A549 (cell line): Measurements from ENCODE around the gene MBNL2. TPM values are rescaled to one million over a fixed set of nuclear protein-coding genes. Genes with fewer than 3 reads are reported as not detected.

Source experiments
- ATAC-seq, 2 experiments: fragments of 200-7000 bp in 1 of 2; fragments of >200 bp in 1 of 2; cut with Nextera tagmentation in 1 of 2; cut with Tn5 transposase in 1 of 2; 3 replicates each; pipeline versions ENCODE4 v1.8.0 to v1.9.1; 2018 to 2020; ENCODE audit warnings: mild to moderate bottlenecking in 1 of 2, moderate library complexity in 1 of 2
- CTCF ChIA-PET: fragments of 300-600 bp; sonication (Branson Sonifier 250); formaldehyde crosslinking; extraction: SDS; loops from one replicate; lab custom pipeline; 2021; ENCODE audit warnings: antibody characterized with exemption, inconsistent platforms; lab: Yijun Ruan, JAX
- POLR2A ChIA-PET: fragments of 350-600 bp; formaldehyde crosslinking; extraction: SDS; loops from one replicate; lab custom pipeline; 2021; ENCODE audit warnings: antibody characterized with exemption, inconsistent platforms; lab: Yijun Ruan, JAX
- DNase-seq, 2 experiments: peaks; one replicate each; pipeline versions ENCODE4 v3.0.0 to v3.0.0-alpha.2; 2011 to 2016; ENCODE audit warnings: low read depth in 1 of 2, low spot score in 1 of 2
- FAIRE-seq: peaks from 2 replicates; lab custom pipeline; 2011; peaks lifted over from hg19 to GRCh38; lab: Jason Lieb, UNC
- H3K27ac ChIP-seq, 2 experiments: fragments of >200 bp; sonication (Bioruptor Twin); formaldehyde crosslinking; 3 replicates each; pipeline ENCODE4 v1.5.1; 2016 to 2017
- H3K4me1 ChIP-seq: fragments of >200 bp; sonication (Bioruptor Twin); formaldehyde crosslinking; 3 replicates; pipeline ENCODE4 v1.6.1; 2016
- H3K4me2 ChIP-seq: fragments of >200 bp; sonication (Bioruptor Twin); formaldehyde crosslinking; 3 replicates; pipeline ENCODE4 v1.6.1; 2016
- H3K4me3 ChIP-seq: fragments of >200 bp; sonication (Bioruptor Twin); formaldehyde crosslinking; 3 replicates; pipeline ENCODE4 v1.5.1; 2016
- H3K9me3 ChIP-seq: fragments of >200 bp; sonication (Bioruptor Twin); formaldehyde crosslinking; 3 replicates; pipeline ENCODE4 v1.6.1; 2016
- CBX2 ChIP-seq: fragments of 200-600 bp; sonication (generic); IDR thresholded peaks from 2 replicates; pipeline ENCODE4 v1.6.1; 2016; ENCODE audit warnings: low read depth, mild to moderate bottlenecking, borderline replicate concordance
- EHF ChIP-seq: fragments of 250-450 bp; sonication (Bioruptor Pico); IDR thresholded peaks from 2 replicates; pipeline ENCODE4 v1.5.0; 2020; ENCODE audit warnings: mild to moderate bottlenecking
- EP300 ChIP-seq, 2 experiments: fragments of >200 bp; sonication (Bioruptor Twin); formaldehyde crosslinking; IDR thresholded peaks; 2 replicates in 1 of 2; 3 replicates in 1 of 2; pipeline ENCODE4 v1.6.1; 2016 to 2017
- FOSL2 ChIP-seq, 2 experiments: fragments of 450-650 bp in 1 of 2; fragments of >200 bp in 1 of 2; sonication (Bioruptor Twin) in 1 of 2; formaldehyde crosslinking; IDR thresholded peaks; 2 replicates each; pipeline versions ENCODE4 v1.5.0 to v1.6.1; 2016 to 2020; ENCODE audit warnings: mild to moderate bottlenecking in 1 of 2, moderate library complexity in 1 of 2
- FOXS1 ChIP-seq: fragments of 250-450 bp; sonication (Bioruptor Pico); IDR thresholded peaks from 2 replicates; pipeline ENCODE4 v1.5.0; 2020; ENCODE audit warnings: mild to moderate bottlenecking, moderate library complexity
- HEYL ChIP-seq: fragments of 250-450 bp; sonication (Bioruptor Pico); IDR thresholded peaks from 2 replicates; pipeline ENCODE4 v1.8.0; 2021; ENCODE audit warnings: mild to moderate bottlenecking, moderate library complexity
- HOXB5 ChIP-seq: fragments of 250-450 bp; sonication (Bioruptor Pico); IDR thresholded peaks from 2 replicates; pipeline ENCODE4 v1.5.0; 2020; ENCODE audit warnings: mild to moderate bottlenecking, moderate library complexity
- JUN ChIP-seq, 2 experiments: fragments of >200 bp; sonication (Bioruptor Twin); formaldehyde crosslinking; IDR thresholded peaks; 2 replicates in 1 of 2; 3 replicates in 1 of 2; pipeline ENCODE4 v1.6.1; 2016 to 2017
- JUNB ChIP-seq: fragments of >200 bp; sonication (Bioruptor Twin); formaldehyde crosslinking; IDR thresholded peaks from 2 replicates; pipeline ENCODE4 v1.6.1; 2016
- MYC ChIP-seq: IDR thresholded peaks from 2 replicates; pipeline ENCODE4 v1.6.1; 2012; ENCODE audit warnings: mild to moderate bottlenecking, inconsistent platforms, low read length, improper control_type of control experiment, borderline replicate concordance
- NPAS2 ChIP-seq: fragments of 250-450 bp; sonication (Bioruptor Pico); IDR thresholded peaks from 2 replicates; pipeline ENCODE4 v1.8.0; 2022; ENCODE audit warnings: mild to moderate bottlenecking, moderate library complexity, borderline replicate concordance
- RARB ChIP-seq: fragments of 250-450 bp; sonication (Bioruptor Pico); IDR thresholded peaks from 2 replicates; pipeline ENCODE4 v1.8.0; 2021; ENCODE audit warnings: mild to moderate bottlenecking, moderate library complexity
- SREBF2 ChIP-seq: fragments of 450-650 bp; IDR thresholded peaks from 2 replicates; pipeline ENCODE4 v1.6.1; 2014; ENCODE audit warnings: mild to moderate bottlenecking, moderate library complexity
- ZC3H11A ChIP-seq: fragments of 450-650 bp; IDR thresholded peaks from 2 replicates; pipeline ENCODE4 v1.6.1; 2014; ENCODE audit warnings: antibody characterized with exemption, mild to moderate bottlenecking
- ZFP36 ChIP-seq: fragments of 450-650 bp; IDR thresholded peaks from 2 replicates; pipeline ENCODE4 v1.6.1; 2014; ENCODE audit warnings: borderline replicate concordance; ENCODE audit not compliant: partially characterized antibody
- ZNF302 ChIP-seq: fragments of 250-450 bp; sonication (Bioruptor Pico); IDR thresholded peaks from 2 replicates; pipeline ENCODE4 v1.9.0; 2021; ENCODE audit warnings: inconsistent platforms, mild to moderate bottlenecking, moderate library complexity
- WGBS: methylation state at CpG from one replicate; pipeline ENCODE4 v1.1.6; 2017; ENCODE audit errors: missing lambda C conversion rate; 5-methylcytosine and 5-hydroxymethylcytosine counted together
- polyA plus RNA-seq, 4 experiments: library from polyadenylated mRNA; depleted of rRNA in 3 of 4; stranded (reverse); fragments of >200 nt; fragmentation: RNase III in 1 of 4; extraction: RNeasy Plus Mini Kit Qiagen cat#74134 plus additional on column Dnase treatment in 1 of 4; gene quantifications; 2 replicates in 3 of 4; 3 replicates in 1 of 4; pipeline ENCODE4 v1.2.3, GENCODE V29; 2011 to 2017
- TF ChIP-seq, protein P1 (sequence below): fragments of >200 bp; sonication (Bioruptor Twin); formaldehyde crosslinking; IDR thresholded peaks from 2 replicates; pipeline ENCODE4 v1.6.1; 2016
- TF ChIP-seq, protein P2 (sequence below): fragments of 200-600 bp; sonication (generic); IDR thresholded peaks from 2 replicates; pipeline ENCODE4 v1.6.1; 2016; ENCODE audit warnings: antibody characterized with exemption, mild to moderate bottlenecking, moderate library complexity
- TF ChIP-seq, protein P3 (sequence below): fragments of 450-650 bp; IDR thresholded peaks from 2 replicates; pipeline ENCODE4 v1.6.1; 2014; ENCODE audit warnings: antibody characterized with exemption
- TF ChIP-seq, protein P4 (sequence below): fragments of >200 bp; sonication (Bioruptor Twin); formaldehyde crosslinking; IDR thresholded peaks from 3 replicates; pipeline ENCODE4 v1.6.1; 2016
- TF ChIP-seq, protein P5 (sequence below): fragments of 250-450 bp; sonication (Bioruptor Pico); IDR thresholded peaks from 2 replicates; pipeline ENCODE4 v1.5.0; 2020; ENCODE audit warnings: low read depth, mild to moderate bottlenecking, moderate library complexity

Gene MBNL2
- polyA plus RNA-seq, 2 of the 4 experiments (the other 2 are of a cell fraction), result 18.7 to 20.6 TPM

DNA sequence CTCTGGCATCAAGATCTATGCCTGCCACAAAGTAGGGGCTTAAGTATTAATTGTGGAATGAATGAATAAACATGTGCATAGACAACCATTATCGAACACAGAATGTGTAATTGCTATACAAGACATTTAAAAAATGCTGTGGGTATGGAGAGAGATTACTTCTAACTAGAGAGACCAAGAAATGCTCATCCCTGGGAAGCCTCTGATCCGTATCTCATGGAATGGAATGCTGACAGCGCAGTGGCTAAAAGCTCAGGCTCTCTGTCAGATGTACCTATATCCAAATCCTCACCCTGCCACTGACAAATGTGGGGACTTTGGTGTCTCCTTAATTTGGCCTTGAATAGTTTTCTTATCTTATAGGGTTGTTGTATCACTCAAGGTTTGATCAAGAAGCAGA, 22.7 kb upstream of the MBNL2 start:
- 85% methylated on average over 3 of the region's 3 CpGs for WGBS
- Histone ChIP-seq H3K4me1 (no peaks in the 10 kb centered on the region), H3K4me3 (no peak overlapping the region), H3K4me2 (no peak overlapping the region), H3K9me3 (no peaks in the 10 kb centered on the region), H3K27ac (no peak overlapping the region)
- ATAC-seq (no peak), FAIRE-seq (no peak), DNase-seq (no peak)
- ChIA-PET CTCF (no interaction called here), POLR2A (no interaction called here)
- TF ChIP-seq, protein P1, sequence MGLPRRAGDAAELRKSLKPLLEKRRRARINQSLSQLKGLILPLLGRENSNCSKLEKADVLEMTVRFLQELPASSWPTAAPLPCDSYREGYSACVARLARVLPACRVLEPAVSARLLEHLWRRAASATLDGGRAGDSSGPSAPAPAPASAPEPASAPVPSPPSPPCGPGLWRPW, result no peak
- TF ChIP-seq RARB (no peak), CBX2 (no peak), JUNB (no peak), MYC (no peak), HEYL (no peak), ZC3H11A (no peak), SREBF2 (no peak), EP300 (IDR thresholded peaks at IDR 0.05) (no peak), ZFP36 (no peak), FOSL2 (IDR thresholded peaks at IDR 0.05) (no peak), FOSL2 (CRISPR knock-in tag; IDR thresholded peaks at IDR 0.05) (no peak), JUN (IDR thresholded peaks at IDR 0.05) (no peak), EHF (CRISPR knock-in tag) (no peak)
- TF ChIP-seq, protein P2, sequence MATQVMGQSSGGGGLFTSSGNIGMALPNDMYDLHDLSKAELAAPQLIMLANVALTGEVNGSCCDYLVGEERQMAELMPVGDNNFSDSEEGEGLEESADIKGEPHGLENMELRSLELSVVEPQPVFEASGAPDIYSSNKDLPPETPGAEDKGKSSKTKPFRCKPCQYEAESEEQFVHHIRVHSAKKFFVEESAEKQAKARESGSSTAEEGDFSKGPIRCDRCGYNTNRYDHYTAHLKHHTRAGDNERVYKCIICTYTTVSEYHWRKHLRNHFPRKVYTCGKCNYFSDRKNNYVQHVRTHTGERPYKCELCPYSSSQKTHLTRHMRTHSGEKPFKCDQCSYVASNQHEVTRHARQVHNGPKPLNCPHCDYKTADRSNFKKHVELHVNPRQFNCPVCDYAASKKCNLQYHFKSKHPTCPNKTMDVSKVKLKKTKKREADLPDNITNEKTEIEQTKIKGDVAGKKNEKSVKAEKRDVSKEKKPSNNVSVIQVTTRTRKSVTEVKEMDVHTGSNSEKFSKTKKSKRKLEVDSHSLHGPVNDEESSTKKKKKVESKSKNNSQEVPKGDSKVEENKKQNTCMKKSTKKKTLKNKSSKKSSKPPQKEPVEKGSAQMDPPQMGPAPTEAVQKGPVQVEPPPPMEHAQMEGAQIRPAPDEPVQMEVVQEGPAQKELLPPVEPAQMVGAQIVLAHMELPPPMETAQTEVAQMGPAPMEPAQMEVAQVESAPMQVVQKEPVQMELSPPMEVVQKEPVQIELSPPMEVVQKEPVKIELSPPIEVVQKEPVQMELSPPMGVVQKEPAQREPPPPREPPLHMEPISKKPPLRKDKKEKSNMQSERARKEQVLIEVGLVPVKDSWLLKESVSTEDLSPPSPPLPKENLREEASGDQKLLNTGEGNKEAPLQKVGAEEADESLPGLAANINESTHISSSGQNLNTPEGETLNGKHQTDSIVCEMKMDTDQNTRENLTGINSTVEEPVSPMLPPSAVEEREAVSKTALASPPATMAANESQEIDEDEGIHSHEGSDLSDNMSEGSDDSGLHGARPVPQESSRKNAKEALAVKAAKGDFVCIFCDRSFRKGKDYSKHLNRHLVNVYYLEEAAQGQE, result no peak
- TF ChIP-seq, protein P3, sequence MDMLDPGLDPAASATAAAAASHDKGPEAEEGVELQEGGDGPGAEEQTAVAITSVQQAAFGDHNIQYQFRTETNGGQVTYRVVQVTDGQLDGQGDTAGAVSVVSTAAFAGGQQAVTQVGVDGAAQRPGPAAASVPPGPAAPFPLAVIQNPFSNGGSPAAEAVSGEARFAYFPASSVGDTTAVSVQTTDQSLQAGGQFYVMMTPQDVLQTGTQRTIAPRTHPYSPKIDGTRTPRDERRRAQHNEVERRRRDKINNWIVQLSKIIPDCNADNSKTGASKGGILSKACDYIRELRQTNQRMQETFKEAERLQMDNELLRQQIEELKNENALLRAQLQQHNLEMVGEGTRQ, result no peak

DNA sequence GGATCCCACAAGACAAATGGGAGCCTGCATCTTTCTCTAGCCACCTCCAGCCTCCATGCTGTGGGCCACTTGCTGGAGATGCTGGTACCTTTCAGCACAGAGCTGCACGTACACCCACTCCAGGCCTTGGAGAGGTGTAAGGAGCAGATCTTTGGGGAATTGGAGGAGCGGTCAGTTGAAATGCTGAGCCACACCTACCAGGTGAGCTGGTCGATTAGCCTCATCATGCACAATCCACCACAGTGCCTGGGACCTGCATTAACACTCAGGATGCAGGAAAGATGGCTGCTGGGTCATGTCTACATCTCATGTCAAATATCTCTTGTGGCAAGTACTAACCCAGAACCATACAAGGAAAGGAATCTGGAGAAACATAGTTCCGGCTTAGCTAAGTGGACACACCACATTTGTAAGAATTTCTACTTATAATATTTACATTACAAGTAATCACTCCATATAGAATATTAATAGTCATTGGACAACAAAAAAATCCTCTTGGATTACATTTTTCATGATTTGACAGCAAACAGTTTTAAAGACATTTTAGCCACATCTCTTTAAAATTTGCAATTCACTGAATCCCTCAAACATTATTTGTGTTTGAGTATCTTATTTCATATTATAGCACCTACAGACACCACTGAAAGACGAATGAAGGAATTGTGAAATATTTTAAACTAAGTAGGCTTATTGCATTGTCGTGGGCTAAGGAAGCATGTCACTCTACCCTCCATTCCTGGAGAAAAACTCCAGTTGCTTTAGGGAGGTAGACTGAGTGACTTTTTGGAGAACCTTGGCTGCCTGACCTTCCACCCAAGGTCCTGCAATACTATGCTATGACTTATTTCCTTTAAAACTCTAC, 21.8 kb upstream of the MBNL2 start:
- CTCF ChIA-PET, result interaction anchor here (1.7 kb wide), 1 partner anchor 12 kb away, joined by 4 read pairs; no protein-coding TSS in a partner anchor
- no peak for FAIRE-seq
- peaks cover 2% of the 10 kb centered on the region; the same call in 1 of the 3 replicates for H3K4me1 ChIP-seq
- H3K4me2 ChIP-seq, result no peak overlapping the region
- no peak overlapping the region for H3K4me3 ChIP-seq
- DNase-seq, result no peak
- no peaks in the 10 kb centered on the region for H3K9me3 ChIP-seq
- POLR2A ChIA-PET, result no interaction called here
- H3K27ac ChIP-seq, result no peak overlapping the region
- no peak for ATAC-seq
- WGBS, result 75% methylated on average over 6 of the region's 6 CpGs
- no peak for TF ChIP-seq EHF (CRISPR knock-in tag)
- TF ChIP-seq, protein P2, result no peak
- TF ChIP-seq FOXS1 (CRISPR knock-in tag), result no peak
- TF ChIP-seq HOXB5, result no peak
- TF ChIP-seq, protein P4, sequence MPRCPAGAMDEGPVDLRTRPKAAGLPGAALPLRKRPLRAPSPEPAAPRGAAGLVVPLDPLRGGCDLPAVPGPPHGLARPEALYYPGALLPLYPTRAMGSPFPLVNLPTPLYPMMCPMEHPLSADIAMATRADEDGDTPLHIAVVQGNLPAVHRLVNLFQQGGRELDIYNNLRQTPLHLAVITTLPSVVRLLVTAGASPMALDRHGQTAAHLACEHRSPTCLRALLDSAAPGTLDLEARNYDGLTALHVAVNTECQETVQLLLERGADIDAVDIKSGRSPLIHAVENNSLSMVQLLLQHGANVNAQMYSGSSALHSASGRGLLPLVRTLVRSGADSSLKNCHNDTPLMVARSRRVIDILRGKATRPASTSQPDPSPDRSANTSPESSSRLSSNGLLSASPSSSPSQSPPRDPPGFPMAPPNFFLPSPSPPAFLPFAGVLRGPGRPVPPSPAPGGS, result no peak
- TF ChIP-seq NPAS2 (CRISPR knock-in tag), result no peak
- TF ChIP-seq ZNF302 (CRISPR knock-in tag), result no peak
- no peak for TF ChIP-seq RARB
- TF ChIP-seq, protein P1, result no peak
- TF ChIP-seq, protein P5, sequence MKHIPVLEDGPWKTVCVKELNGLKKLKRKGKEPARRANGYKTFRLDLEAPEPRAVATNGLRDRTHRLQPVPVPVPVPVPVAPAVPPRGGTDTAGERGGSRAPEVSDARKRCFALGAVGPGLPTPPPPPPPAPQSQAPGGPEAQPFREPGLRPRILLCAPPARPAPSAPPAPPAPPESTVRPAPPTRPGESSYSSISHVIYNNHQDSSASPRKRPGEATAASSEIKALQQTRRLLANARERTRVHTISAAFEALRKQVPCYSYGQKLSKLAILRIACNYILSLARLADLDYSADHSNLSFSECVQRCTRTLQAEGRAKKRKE (CRISPR knock-in tag), result no peak
- TF ChIP-seq MYC, result no peak
- no peak for TF ChIP-seq ZC3H11A
- TF ChIP-seq JUNB, result no peak
